ENCODE results near the gene CPTP.
"Not testable (repeated sequence)": the region's sequence is repeated elsewhere in the genome, so short reads cannot be mapped to it uniquely, and the experiment has no call there.

CPTP gene

DNA sequence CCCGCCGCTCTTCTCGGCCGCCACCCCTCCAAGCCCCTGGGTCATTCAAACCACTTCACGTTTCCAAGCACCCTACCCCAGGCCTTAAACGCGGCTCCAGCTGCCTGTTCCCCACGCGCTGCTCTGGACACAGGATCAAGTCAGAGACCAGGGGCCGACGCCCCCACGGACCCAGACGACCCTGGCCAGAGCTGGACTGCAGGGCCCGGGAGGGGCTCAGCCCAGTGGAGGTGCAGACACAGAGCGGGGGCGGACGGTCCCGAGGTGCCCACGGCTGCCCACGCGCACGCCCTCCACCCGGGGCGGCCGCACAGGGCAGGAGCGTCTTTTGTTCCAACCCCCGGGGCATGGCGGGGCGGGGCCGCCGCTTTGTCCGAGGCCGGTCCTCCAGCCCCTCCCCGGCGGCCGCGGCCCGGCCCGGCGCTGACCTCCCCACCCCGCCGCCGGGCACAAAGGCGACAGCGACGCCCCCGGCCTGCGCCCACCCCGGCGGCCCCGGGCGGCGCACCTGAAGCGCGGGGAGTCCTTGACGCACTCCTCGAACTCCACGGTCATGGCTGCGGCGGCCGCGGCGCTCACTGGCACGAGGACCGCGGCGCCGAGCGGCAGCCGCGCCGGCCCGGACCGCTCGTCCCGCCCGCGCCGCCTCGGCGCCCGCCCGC, 17.2 kb upstream of the CPTP start:
- DNase-seq, result no peak

DNA sequence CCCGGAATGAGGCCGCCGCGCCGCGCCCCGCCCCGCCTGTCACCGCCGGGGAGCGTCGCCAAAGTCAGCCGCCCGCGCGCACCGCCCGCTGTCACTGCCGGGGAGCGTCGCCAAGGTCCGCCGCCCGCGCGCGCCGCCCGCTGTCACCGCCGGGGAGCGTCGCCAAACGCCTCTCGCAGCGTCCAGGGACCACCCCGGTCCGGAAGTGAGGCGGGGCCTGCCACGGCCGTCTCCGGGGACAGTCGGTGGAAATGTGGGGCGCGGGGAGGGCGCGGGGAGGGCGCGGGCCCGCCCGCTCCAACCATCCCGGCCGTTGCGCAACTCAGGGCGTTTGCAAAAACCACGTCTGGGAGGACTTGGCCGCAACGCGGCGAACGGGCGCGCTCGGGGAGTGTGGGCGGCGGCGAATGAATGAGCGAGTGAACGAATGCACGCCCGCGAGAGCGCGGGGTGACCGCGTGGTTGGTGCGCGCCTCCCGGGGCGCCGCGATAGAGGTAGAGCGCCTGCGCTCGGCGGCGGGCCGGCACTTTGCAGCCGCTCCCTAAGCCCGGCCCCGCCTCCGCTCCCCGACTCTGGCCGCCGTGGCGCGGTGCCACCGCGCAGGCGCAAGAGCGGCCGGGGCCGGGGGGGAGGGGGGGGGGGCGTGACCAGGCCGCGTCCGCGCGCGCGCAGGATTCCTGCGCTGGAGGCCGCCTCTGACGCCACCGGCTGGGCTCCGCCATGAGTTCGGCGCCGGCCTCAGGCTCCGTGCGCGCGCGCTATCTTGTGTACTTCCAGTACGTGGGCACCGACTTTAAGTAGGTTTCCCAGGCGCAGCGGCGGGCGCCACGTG, 16.5 kb upstream of the CPTP start, which contains the start of the genes ACAP3 and PUSL1:
TSS of gene ACAP3 (minus strand) at position 8 of the 833 bp plus-strand sequence. CDS start 115 bp downstream, outside the sequence.
TSS of gene PUSL1 (plus strand) at position 675 of the 833 bp plus-strand sequence. CDS start at position 722, 47 bp downstream.
- DNase-seq, result peak; percentile 96

DNA sequence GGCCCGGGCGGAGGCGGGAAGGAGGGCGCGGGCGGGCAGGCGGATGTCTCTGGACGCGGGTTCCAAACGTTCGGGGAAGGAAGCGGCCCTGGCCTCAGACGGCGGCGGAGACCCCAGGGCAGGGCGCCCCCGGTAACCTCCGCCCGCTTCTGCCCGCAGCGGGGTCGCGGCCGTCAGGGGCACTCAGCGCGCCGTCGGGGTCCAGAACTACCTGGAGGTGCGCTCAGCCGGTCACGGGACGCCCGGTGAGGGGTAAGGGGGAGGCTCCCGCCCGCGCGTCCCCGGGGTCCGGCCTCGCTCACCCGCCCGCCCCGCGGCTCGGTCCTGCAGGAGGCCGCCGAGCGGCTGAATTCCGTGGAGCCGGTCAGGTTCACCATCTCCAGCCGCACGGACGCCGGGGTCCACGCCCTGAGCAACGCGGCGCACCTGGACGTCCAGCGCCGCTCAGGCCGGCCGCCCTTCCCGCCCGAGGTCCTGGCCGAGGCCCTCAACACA, 15.8 kb upstream of the CPTP start:
- no peak for DNase-seq

DNA sequence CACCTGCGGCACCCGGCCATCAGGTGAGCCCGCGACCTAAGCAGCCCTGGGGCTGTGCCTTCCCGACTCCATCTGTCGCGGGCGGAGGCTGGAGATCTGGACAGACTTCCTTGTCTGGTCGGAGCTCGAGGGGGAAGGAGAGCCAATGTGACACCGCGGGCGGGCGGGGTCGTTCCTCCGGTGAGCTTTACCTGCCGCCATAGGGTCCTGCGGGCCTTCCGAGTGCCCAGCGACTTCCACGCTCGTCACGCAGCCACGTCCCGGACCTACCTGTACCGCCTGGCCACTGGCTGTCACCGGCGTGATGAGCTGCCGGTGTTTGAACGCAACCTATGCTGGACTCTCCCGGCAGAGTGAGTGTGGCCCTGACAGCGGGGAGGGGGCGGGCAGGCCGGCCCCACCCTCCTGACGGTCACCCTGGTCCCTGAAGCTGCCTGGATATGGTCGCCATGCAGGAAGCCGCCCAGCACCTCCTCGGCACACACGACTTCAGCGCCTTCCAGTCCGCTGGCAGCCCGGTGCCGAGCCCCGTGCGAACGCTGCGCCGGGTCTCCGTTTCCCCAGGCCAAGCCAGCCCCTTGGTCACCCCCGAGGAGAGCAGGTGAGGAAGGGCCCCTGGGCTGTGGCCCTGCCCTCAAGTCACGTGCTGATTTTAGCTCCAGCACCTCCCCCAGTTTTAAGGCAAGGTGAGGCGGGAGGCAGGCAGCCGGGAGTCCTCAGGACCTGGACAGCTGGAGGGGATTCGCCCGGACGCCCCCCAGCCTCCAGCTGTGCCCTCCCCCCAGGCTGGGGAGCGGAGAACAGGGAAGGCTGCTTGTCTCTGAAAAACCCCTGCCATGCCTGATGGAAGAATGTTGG, 15.1 kb upstream of the CPTP start:
- DNase-seq, result peak; percentile 54

DNA sequence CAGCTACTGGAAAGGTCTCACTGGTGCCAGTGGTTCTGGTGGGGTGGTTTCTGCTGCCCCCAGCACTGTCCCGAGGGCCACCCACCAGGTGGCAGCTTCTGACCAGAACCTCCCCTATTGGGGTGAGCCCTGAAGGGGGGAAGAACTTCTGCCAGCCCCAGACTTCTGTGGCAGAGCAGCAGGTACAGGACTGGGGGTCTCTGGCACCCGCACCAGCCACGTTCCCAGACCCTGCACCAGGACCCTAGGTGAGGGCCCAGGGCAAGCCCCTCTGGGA, 14.6 kb upstream of the CPTP start:
- DNase-seq, result no peak

DNA sequence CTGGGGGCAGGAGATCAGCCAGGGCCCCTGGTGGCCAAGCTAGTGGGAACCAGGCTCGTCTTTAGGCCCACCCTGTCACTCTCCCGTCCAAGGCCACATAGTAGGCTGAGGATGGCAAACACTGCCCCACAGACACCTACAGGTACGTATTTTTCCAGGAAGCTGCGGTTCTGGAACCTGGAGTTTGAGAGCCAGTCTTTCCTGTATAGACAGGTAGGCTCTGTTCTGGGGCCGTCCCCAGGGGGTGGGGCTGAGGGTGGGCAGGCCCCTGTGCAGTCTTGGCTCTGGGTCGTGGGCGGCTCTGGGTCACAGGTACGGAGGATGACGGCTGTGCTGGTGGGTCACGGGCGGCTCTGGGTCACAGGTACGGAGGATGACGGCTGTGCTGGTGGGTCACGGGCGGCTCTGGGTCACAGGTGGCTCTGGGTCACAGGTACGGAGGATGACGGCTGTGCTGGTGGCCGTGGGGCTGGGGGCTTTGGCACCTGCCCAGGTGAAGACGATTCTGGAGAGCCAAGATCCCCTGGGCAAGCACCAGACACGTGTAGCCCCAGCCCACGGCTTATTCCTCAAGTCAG, 14.0 kb upstream of the CPTP start:
- no peak for DNase-seq

DNA sequence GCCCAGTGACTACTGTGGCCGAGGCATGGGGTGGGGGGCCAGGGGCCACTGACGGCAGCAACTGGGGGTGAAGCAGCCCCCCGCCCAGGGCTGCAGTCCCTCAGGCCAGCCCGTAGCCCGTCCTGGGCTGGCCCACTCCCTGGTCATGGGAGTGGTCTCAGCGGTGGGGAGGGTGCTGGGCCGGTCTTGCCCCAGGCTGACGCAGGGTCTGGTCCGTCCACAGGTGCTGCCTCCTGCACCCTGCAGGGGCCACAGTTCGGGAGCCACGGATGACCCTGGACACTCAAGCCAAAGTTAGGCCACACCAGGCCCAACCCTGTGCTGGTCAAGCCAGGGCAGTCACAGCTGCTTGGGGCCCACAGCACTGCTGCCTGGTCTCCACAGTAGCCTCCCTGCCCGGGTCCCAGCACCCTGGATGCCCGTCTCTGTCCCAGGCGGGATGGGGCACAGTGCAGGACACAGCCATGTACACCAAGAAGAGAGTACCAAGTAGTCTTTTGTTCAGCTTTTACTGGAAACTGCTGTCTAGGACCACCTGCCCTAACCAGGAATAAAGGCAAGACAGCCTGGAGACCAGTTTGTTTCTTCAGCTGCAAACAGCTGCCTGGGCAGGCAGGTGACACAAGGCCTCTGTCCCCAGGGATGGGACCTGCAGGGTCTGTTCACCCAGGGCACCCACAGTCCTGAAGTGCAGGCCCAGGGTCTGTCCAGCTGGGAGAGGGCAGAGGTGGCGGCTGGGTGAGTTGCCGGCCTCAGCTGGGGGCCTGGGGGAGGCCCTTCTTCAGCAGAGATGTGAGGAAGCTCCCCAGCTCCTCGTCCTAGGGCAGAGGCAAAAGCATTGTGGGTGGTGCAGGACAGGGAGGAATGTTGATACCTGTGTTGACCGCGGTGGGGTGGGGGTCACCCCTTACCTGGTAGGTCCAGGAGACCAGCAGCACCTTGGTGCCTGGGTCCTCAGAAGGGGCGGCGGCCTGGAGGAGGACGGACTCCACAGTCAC, 13.2 kb upstream of the CPTP start:
- no peak for DNase-seq

DNA sequence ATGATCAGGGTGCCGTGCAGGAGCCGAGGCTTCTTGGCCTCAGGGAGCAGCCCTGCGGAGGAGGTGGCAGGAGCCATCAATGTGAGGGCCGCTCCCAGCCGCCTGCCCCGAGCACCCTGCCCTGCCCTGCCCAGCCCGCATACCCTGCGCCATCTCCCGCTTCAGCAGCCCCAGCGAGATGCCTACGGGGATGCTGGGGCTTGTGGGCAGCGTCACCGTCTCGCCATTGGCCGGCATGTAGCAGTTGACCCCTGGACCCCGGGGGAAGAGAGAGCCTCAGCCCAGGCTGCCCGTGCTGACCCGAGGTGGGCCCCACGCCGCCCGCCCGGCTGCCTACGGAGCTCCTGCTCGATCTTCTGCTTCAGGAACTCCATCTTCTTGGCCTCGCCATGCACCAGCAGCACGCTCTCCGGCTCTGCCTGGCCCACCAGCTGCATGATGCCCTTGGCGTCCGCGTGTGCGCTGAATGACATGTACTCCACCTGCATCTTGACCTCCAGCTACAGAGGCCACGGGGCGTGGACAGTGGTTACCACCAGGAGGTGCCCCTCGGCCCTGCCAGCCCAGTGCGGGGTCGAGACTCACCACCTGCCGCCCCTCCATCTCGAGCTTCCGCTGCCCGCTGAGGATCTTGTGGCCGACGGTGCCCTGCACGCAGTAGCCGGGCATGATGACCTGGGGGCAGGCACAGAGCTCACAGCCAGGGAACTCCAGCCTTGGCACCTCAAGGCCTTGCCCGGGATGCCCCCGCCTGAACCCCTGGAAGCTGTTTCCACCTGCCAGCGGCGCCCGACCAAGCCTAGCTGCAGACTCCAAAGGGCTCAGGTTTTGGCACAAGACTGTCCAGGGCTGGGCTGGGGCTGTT, 11.9 kb upstream of the CPTP start:
- no peak for DNase-seq

DNA sequence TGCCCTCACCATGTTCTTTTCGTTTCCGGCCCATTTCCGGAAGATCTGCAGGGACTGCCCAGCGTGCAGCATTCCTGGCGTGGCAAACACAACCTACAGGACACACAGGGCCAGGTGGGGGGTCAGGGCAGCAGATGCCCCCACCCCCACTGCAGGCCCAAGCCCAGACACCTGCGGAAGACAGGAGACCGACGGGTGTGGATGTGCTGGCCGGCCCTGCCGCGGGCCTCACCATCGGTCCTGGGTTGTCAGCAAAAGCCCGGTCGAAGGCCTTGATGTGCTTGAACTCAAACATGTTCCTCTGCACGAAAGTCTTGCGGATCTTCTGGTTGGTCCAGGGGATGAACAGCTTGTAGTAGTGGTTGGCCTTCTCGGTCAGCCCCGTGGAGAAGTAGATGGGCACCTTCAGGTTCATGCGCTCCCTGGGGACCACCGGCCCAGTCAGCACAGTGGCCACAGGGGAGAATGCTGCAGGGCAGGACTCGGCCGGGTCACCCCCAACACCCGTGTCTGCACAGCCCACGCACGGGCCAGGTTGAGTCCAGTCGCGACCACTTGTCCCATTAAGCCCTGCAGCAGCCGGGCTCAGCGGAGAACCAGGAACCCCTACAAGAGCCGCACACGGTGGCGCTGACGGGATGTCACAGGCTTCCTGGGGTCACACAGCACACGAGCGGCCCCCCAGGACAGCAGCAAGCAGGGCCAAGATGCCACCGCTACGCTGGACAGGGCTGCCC, 10.9 kb upstream of the CPTP start:
- DNase-seq, result no peak

DNA sequence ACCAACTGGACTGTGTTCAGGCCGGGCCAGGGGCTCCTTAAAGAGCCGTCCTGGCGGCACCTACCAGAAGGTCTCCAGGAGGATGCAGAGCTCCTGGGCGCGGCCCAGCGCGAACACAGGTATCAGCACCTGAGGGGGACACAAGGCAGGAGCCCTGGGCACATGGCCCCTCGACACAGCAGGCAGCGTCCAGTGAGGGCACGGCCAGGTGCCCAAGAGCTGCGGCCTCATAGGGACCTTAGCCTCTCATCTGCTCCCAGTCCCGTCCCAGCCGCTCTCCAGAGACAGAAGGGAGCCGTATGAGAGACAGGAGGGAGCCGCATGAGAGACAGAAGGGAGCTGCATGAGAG, 10.4 kb upstream of the CPTP start:
- DNase-seq, result no peak

DNA sequence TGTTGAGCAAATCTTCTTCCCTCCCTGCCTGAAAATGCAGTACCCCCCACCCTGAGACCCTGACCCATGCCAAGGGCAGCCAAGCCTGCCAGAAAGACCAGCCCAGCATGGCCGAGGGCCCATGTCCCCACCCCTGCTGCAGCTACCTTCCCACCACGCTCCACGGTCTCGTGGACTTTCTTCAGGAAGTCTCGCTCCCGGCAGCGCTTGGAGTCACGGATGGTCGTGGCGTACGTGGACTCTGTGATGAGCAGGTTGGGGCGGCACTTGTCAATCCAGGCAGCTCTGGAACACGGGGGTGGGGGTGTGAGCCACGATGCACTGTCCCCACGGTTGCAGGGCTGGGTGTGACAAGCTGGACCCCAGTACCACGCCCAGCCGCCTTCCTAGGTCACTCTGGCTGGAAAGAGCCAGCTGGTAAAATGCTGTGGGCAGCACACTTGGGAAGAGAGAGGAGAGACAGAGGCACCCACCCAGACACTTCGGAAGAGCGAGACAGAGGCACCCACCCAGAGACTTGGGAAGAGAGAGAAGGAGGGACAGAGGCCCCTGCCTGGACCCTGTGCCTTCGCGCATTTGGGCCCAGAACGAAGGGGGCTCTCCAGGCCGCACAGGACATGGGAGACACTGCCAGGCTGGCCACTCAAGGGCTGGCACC, 9.8 kb upstream of the CPTP start:
- DNase-seq, result no peak

DNA sequence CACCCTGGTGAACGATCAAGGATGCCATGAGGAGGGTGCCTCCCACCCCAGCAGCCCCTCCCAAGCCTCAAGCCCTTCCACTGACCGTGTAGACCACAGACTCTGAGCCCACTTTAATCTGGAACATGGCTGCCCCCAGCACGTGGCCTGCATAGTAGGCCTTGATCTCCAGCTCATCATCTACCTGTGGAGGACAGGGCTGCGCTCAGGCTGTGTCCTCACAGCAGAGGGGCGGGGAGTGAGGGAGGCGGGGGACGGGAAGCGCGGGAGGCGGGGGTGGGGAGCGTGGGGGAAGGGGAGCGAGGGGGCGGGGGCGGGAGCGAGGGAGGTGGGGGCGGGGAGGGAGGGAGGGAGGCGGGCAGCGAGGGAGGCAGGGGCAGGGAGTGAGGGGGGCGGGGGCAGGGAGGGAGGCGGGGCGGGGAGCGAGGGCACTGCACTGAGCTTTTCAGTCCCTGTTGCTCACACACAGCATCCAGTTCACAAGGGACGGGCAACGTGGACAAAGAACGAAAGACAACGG, 9.1 kb upstream of the CPTP start:
- DNase-seq, result no peak

DNA sequence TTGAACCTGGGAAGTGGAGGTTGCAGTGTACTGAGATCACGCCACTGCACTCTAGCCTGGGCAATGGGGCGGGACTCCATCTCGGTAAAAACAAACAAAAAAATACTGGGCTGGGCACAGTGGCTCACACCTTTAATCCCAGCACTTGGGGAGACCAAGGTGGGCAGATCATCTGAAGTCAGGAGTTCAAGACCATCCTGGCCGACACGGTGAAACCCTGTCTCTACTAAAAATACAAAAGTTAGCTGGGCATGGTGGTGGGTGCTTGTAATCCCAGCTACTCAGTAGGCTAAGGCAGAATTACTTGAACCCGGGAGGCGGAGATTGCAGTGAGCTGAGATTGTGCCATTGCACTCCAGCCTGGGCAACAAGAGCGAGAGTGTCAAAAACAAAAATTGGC, 8.4 kb upstream of the CPTP start:
- not testable (repeated sequence) for DNase-seq

DNA sequence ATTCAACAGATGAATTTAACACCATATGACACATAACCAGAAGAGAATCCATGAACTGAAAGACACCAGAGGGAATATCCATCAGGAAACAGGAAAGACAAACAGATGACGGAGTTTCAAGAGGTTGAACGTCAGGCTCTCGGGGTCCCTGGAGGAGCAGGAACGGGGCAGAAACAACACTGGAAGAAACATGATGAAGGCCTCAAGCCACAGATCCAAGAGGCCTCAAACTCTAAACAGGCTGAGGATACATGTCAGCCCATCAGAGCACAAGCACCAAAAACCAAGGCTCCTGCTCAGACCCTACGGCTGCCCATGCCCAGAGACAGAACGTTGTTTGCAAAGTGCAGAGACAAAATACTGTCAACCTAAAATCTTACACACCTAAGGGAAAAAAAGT, 7.2 kb upstream of the CPTP start:
- DNase-seq, result no peak

DNA sequence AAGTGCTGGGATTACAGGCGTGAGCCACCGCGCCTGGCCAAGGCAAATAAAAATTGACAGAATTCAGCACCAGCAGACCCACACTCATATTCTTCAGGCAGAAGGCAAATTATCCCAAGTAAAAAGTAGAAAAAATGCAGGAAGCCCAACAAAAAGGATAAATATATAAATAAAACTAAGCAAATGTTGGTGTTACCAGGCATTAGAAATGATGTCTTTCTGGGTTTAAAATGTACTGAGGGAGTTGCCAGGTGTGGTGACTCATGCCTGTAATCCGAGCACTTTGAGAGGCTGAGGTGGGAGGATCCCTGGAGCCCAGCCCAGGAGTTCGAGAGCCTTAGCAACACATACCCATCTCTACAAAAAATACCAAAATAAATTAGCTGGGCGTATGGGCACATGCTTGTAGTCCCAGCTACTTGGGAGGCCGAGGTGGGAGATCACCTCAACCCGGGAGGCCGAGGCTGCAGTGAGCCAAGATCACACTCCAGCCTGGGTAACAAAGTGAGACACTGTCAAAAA, 6.4 kb upstream of the CPTP start:
- peak; percentile 42 for DNase-seq

DNA sequence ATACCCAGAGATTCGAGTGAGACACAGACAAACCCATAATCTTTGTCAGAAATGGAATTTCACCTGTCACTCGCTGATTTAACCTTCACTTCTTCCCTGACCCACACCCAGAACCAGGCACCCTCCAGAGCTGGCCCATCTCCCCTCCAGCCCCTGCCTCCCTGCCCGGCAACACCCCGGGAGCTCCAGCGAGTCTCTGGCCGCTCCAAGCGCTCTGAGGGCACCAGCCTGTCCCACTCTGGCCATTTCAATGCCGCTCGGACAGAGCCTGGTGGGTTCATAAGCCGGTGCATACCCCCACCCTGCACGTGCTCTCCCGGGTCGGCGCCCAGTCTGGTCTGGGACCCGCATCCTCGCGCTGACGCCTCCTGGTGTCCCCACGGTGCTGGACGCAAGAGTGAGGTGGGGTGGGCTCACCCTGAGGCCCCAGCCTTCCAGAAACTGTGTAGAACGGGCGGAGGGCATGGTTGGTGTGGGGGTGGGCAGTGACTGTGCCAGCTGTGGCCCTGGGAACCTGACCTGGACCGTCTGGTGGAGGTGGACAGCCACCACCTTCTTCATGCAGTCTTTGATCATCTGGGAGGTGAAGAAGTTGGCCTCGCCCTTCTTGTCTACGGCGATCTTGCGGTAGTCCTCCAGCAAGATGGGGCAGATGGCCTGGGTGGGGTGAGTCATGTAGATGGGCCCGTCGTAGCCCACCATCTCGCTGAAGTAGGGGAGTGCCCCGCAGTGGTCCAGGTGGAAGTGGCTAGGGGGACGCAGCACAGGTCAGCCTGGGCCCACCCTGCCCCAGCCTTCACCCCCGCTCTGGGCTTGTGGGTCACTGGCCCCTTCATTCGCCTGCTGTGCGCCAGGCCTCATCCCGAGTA, 5.6 kb upstream of the CPTP start:
- DNase-seq, result no peak

DNA sequence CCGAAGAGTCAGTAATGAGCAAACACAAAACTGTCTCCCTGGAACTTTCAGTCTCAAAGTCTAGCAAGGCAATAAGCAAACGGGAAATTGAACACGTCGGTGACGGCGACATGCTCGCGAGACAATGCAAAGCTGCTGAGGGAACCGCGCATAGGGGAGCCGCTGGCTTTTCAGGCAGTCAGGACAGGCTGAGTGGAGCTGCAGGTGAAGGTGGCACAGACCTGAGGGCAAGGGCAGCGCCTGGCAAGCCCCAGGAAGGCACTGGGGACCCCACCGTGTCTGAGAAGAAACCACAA, 5.0 kb upstream of the CPTP start:
- DNase-seq, result no peak

Measured in hematopoietic multipotent progenitor cell treated with erythropoietin and hydrocortisone succinate and interleukin-3 and kit ligand, for 6 days (in vitro differentiated cells).